Germinal center (tissue), 1 donor: ENCODE results near the gene TMSB4X.
"Not testable (repeated sequence)": the region's sequence is repeated elsewhere in the genome, so short reads cannot be mapped to it uniquely, and the experiment has no call there.

Experiments used
- DNase-seq: peaks from one replicate; pipeline ENCODE4 v3.0.0; 2012; ENCODE audit warnings: mixed read lengths, low spot score

TMSB4X gene

DNA sequence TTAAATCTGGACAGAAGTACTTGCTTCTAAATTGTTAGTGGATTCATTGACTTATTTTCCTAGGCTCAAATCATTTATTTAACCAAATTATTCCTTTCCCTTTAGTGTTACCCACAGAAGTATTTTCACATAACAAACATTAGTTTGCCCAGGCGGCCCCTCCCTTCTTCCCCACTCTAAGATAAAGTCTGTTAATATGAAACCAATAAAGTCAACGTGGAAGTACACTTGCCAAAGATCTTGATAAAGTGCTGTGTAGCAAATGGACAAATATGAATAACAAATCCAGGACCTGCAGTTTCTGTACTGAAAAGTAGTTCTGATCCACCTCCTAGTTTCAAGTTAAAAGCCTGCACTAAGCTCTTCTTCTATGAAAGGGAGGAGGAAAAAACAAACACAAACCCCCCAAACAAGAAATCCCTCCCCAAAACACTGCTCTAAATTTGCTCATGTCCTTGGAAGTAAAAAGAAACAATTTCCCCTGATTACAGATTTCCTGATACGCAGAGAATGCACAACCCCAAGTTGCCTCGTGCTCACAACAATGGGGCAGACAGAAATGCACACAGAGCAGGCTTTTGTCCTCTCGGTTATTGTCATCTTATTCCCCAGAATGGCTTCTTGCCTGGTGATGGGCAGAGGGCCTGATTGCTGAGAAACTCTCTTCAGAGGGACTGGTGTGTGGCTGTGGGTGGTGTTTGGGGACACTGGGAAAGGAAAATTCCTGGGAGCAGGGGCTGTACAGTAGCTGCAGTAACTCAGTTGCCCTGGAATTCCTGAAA, 23.2 kb downstream of the TMSB4X start:
- DNase-seq: no peak

DNA sequence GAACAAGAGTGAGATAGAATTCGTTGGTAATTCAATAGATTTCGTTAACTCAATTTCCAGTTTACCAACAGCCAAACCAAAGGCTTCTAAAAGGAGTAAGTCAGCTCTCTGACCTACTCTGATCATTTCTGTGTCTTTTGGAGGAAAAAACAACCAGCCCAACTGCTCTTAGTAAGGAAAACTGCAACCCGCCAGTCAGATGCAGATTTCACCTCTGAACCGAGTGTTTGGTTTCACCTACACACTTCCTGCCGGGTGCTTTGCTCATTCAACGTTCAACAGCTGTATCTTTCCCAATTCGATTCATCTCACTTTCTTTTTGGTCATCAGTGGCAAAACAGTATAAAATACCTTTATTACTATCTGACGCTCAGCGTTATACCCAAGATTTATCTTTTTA, 24.5 kb downstream of the TMSB4X start:
- DNase-seq: no peak

DNA sequence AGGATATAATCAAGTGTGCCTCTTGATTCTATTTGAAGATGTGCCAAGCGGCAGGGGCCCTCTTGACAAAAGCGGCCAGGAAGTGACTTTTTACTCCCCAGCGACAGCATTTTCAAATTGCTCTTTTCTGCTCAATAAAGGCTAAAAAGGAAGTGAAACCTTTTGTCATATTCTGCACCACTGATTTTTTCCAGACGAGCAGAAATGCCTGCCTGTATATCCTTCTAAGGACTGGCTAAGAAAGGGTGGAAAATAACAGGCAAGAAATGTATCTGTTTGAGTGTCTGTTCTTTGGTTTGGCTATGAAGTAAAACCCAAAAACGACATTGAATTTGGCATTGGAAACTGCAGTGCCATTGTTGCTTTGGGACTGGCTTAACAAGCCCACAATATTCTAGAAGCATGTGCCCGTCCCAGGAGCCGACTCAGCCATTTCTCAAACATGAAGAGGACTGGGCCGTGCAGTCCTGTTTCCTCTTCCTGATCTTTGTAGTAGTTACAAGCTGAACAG, 25.4 kb downstream of the TMSB4X start:
- no peak for DNase-seq

DNA sequence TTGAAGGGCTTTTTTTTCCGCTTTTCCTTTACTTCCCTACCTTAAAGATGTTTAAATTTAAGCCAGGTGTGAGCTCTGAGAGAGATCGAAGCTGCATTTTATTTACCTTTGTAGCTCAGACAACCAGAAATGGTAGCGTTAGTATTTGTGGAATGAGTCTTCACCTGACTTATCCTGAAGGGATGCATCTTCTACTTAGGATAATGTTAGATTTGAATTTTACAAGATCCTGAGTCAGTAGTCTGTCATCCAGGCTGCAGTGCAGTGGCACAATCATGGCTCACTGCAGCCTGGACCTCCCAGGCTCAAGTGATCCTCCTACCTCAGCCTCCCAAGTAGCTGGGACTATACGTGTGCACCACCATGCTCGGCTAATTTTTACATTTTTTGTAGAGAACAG, 26.2 kb downstream of the TMSB4X start:
- DNase-seq: no peak

DNA sequence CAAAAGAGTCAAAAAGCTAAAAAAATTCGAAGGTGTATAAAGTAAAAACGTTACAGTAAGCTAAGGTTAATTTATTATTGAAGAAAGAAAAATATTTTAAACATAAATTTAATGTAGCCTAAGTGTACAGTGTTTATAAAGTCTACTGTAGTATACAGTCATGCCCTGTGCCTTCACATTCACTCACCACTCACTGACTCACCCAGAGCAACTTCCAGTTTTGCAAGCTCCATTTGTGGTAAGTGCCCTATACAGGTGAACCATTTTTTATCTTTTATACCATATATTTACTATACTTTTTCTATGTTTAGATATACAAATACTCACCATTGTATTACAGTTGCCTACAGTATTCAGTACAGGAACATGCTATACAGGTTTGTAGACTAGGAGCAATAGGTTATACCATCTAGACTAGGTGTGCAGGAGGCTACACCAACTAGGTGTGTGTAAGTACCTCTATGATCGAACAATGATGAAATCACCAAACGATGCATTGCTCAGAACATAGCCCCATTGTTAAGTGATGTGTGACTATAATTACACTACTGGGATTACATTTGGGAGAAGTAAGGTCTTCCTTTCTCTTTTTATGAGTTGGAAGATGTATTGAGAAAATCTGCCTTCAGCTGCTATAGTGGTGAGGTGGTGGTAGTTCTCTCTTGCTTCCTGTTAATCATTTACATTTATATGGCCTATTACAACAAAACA, 27.2 kb downstream of the TMSB4X start:
- no peak for DNase-seq

DNA sequence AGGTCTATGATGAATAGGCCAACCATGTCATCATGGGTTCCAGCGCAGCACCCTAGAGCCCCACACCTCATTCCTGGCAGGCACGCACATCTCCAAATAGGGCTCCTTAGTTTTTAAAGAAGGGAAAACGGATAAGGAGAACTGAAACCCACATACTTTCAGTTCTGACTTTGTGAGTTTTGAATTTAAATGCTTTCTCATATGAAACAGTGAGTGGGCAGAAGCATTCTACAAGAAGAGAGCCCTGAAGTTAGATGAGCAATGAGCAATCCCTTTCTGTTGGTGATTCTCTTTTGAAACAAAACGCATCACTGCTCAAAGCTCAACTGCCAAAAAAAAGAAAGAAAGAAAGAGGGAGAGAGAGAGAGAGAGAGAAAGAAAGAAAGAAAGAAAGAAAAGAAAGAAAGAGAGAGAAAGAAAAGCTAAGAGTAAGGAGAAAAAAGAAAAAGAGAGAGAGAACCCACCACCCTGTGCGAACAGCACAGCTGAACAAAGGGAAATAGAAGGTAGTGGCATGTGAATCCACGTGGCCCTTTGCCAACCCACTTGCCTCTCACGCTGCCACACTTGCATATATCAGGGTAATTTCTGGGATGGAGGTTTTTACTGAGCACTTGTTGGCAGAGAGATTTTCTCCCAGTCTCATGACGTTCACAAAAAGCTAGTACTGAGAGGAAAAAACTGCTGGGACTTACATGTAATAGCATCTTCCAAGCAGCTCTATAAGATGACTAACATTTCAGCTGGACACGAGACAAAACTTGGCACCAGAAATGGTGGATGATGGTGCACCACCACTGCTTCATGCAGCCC, 31.0 kb downstream of the TMSB4X start:
- DNase-seq: no peak

DNA sequence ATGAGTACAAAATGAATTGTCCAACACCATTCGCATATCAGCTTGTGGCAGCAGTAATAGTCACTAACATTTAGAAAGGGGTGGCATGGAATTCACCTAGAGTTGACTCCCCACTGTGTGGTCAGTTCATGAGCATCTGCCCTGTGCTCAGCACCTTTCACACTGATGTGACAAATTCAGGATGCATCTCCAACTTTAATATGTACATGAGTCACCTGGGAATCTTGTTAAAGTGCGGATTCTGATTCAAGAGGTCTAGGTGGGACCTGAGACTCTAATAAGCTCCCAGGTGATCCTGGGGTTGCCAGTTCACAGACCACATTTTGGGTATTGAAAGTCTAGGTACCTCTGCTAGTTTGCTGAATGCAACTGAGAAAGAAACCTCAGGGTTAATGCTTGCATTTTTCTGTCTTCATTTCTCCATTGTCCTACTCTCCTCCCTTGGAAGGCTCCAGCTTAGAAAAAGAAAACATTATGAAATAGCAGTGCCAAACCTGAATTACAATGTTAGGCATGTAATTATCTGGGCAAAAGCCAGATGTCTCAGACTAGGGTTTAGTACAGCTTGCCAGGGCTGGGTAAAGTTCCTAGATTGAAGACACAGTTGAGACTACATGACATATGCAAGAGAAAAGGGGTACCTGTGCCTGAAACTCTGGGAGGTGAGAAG, 32.7 kb downstream of the TMSB4X start:
- DNase-seq: no peak

DNA sequence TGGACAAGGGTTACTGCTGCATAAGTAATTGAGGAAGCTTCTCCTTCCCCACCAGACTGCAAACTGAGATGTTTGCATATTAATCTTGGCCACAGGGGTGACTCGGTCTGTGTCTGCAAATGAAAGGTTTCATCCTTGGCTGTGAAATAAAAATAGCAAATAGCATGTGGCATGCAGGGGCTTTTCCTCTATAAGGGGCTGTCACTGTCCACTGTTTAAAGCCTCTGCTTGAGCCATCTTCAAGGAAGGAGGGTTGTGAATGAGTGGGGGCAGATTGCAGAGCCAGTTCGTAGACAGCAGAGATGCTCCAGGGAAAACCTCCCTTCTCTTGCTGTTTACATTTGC, 33.3 kb downstream of the TMSB4X start:
- DNase-seq: peak; percentile 15

DNA sequence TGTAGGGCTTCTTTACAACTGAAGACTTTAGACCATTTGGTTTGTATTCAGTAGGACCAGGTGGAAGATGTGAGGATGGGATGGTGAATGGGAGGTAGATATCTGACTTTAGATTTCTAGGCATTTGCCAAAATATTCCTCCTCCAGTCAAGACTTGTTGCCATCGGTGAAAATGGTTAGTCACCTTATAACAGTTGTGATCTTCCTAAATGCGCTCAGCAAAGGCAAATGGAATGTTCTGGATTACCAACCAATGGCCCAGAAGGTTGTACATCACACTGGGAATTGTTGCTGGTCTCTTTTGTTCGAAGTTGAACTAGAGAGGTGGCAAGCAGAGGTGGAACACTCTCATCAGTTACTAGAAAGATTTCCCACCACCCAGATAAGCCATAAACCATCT, 33.9 kb downstream of the TMSB4X start:
- DNase-seq: no peak

DNA sequence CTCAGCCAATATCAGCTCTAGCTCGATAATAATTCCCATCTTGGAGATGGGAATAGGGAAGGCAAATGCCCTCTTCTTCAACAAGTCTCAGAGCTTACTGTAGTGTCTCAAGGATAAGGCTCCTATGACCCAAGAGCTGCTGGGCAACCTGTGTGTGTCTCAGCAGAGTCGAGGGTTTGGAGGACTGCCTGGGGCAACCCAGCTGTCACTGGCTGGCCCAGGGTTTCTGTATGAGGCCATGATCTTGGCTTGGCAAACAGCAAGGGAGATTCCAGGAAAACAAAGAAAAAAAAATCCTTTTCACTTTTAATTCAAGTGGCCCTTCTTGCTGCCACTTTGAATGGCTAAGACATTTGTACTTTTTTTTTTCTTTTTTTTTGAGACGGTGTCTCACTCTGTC, 34.4 kb downstream of the TMSB4X start:
- no peak for DNase-seq

DNA sequence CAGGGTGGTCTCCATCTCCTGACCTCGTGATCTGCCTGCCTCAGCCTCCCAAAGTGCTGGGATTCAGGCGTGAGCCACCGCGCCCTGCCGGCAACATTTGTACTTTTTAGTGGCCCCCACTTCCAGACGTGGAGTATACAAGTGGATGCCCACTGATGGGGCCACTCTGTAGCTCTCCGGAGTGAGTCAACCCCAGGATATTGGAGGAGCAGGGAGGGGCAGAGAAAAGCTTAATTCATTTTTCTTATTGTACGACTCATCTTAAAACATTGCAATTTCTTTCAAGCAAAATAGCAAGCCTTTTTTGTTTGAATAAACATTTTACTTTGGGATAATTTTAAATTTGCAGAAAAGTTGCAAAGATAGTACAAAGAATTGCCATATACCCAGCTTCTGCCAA, 34.9 kb downstream of the TMSB4X start:
- DNase-seq: no peak

DNA sequence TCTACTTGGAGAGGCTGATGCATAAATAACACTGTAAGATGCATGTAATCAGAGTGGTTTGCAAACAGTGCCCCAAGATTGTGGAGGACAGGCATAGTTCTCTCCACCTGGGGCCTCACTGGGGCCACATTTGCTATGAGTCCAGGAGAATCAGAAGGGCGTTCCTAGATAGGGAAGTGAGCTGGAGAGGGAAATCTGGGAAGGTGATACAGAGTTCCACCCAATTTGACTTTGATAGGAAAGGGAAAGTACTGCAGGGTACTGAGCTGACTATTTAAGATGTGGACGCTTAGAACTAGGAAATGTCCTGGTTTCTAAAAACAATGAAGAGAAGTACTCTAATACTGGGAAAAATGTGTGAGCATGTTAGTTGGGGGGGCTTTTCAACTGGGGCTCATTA, 35.6 kb downstream of the TMSB4X start:
- DNase-seq: no peak

DNA sequence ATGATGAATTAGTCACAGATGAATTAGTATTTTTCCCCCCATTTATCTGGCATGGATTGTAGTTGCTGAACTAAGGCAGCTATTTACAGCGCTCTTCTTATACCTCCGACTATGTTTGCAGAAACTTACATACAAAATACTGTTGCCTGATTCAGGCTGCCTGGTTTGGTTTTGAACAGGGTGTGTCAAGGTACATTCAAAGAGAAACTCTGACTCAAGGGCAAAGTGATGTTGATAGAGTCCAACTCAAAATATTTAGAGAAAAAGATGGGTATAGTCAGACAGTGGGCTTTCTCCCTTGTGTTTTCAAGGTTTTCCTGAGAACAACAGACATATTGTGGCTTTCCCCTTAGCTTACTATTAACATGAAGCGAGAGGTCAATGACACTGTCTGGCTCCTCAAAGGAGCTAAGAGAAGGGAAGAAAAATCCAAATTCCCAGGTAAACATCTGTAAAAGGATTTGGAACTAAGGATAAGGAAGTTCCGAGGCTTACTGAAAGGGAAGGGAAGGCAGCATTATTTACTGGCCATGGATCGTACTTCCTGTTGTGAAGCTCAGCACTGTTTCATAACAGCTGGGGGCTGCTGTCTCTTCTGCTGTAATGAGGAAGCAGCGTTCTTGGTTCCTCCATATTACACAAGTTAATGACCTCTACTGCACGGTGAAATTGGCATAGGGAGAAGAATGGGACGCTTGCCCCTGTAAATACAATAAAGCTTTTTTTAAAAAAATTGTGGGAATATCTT, 38.6 kb downstream of the TMSB4X start:
- peak; percentile 24 for DNase-seq

DNA sequence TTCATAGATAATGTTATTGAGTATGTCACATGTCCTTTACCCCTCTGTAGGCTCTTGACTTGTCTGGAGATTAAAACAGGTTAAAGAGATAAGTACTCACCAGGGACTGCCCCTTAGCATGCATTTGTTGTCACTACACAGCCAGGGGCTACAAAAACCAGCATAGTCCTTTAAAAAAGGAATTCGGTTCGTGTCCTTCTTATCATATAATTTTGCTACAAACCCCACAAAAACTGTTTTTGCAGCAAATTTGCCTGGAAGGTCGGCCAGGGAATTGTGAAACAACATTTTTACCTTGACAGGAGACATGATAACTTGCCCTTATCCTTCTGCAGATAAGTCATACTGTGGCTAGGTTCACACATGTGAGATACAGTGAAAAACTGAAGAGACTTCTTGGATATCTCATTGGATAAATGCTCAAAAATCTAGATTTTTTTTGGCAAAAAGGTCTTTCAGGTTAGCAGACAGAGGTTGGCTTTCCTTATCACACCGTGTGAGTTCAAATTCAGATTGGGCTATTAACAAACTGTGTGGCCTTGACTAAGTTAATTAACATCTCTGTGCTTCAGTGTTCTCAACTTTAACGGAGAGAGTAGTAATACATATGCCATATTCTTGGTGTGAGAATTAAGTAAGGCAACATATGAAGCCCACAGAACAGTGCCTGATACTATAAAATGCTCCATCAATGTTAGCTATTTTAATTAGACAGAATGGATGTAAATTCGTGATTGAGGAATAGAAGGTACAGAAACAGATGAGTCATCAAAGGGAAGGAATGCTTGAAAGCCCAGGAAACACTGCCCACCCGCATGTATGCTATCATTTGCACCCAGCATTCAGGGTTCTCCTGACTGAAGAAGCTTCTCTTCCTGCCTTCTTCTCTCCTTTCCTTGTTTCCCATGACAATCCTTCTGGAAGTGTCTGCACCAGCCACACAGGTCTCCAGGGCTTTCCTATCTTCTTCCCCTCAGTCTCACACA, 39.5 kb downstream of the TMSB4X start:
- DNase-seq: no peak

DNA sequence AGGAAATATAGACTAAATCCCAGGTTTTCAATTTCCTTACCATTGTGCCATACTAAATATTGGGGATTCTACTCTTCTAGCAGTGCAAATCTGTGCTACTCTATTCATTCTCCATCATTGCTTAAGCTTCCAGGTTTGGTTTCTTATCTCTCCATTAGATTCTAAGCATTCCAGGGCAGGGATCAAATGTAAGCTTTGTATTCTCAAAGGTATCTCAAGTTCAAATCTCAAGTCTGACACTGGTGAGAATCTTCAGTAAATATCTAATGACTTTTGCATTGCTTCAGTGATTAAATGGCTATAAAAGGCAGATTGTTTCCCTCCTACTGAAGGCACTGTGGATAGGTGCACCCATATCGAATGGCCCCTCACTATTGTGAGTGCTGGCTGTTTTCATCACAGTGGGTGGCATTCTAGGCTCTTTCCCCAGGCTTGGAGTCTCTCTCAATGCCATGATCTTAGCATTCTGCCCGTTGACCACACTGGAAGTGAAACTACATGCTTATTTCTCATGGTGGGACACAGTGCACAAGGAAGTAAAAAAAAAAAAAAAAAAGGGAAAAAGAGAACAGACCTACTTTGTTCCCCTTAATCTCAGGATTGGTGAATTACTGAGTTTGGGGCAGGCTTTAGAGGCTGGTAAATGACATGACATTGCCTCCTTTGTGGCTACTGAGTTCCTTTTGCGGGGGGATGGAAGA, 40.8 kb downstream of the TMSB4X start:
- DNase-seq: no peak

DNA sequence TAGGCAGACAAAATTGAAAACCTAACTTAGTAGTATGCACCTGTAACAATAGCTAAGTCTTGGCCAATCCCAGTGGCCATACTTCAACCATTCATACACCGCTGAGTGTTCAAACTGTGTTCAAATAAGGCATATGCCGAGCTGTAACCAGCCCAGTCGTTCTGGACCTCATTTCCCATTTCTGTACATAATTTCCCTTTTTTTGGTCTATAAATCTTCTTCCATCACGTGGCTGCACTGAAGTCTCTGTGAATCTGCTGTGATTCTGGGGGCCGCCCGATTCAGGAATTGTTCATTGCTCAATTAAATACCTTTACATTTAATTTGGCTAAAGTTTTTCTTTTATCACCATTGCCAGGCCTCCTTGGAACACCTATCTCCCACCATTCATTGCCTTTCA, 41.8 kb downstream of the TMSB4X start:
- DNase-seq: not testable (repeated sequence)

DNA sequence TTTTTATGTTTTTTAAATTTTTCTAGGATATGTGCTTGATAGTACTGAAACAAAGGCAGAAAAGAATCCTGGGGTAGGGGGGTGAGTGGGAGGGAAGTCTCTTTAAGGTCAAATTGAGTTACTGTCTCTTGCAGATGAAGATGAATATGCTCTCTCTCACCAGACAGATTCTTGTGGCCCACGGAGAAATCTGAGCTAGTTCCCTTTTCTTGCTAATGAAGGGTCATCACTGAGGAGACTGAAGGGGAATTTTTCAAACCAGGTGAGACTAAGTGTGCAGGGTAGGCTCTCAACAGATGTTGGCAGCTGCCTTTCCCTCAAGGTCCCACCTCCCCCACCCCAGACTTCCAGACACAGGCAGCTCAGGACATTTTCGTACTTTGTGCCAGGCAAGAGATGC, 48.0 kb downstream of the TMSB4X start:
- DNase-seq: no peak

DNA sequence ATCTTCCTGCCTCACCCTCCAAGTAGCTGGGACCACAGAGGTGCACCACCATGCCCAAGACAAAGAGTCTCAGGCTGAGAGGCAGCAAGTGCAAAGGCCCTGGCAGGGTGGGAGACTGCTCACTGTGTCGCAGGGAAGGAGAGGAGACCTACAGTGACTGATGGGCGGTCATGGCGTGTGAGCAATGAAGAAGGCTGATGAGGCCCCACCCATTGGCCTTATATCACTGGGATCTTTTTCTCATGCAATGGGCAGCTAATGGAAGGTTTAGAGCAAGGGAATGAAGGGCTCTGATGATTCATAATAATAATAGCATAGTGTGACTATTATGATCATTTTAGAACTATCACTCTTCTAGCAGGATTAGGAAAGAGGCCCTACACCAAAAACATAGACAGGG, 48.7 kb downstream of the TMSB4X start:
- no peak for DNase-seq

DNA sequence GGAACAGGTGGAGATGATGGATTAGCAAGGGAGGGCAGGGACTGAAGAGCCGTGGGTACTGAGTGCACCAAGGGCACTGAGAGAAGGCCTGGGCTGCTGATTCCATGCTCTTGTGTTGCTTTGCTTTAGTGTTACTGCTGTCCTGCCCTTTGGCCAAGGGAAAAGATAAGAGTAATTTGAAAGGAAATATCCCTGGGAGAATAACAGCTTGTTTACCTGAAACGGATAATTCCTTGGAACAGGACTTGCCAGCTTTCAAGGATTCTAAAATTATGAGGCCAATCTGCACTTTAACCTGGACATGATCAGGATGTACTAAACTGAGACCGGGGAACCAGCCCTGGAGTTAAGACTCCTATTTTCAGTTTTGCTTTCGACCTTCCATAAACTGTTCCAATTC, 49.1 kb downstream of the TMSB4X start:
- DNase-seq: no peak

DNA sequence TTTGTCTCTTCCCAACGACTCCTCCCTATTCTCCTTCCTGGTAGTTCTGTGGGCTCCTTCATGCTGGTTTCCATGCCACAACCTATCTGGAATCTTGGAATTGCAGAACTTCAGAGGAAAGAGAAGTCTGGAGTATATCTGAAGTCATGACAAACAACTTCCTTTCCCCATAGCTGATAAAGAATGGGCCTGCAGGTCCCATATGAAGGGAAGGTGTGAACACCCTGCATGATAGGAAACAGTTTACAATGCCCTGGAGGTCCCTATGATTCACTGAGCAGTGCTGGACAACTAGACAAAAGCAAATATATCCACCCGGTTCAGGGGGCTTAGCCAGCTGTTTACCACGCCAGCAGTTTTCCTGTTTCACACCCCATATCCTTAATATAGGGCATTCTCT, 50.1 kb downstream of the TMSB4X start:
- DNase-seq: no peak
